GM21367 (cell line): ENCODE measurements around the gene FAM43B.

Experiments used
- ATAC-seq: cut with Tn5 transposase; IDR thresholded peaks from one replicate; pipeline ENCODE4 v1.9.1; 2021; ENCODE audit not compliant: unreplicated experiment

Gene FAM43B

DNA sequence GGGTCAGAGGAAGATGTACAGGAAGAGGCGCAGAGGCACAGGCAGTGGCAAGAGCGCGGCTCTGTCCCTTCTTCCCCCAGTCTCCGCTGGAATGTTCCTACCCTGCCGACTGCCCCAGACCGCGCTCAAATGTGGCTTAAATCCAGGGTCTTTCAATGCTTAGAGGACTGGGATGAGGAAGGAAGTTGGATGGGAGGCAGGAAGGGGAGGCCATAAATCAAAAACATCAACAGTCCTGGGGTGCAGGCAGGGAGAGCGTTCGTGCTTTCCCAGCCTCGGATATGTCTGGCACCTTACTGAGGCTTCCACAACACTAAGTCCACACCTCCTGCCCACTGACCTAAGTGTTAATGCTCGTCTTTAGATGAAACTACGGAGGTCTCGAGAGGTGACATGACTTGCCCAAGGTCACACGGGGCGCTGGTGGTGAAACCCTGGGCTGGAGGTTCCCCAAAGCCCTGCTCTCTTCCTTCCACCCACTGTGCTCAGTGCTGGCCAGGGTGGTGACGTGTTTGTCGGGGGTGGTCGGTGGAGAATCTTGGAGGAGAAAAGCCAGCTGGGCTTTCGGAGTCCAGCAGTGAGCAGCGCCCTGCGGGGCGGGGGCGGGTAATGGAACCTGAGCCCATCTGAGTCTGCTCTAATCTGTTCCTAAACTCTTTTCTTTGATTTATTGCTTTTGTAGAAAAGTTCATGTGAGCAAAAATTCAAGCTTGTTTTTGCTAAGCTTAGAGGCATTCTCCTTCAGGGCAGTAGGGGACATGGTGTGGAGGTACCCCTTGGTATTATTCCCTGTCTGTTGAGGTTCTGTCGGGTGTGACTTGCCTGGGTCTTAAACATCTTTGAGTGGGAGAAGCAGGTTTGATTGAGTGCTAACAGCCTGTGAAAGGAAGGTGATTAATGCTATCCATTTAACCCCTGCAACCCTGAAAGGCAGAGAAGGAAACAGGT, 37.2 kb downstream of the FAM43B start:
- no peak for ATAC-seq

DNA sequence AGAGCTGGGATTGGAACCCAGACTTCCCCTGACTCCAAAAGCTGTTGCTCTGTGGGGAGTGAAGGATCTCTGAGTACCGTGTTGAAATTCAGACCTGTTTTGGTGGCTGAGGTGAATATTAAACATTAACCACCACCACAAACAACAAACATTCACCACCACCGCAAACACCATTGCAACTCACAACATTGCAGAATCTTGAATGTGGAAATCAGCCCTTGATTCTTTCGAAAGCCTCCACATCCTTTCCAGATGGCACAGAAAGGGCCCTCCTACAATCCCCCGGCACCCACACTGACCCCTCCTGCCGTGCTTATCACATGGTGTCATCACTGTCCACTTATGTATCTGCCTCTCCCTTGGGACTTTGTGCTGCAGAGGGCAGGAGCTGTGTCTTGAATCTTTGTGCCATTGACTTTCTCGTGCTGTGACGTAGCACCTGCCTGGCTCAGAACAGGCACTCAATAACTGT, 38.0 kb downstream of the FAM43B start:
- ATAC-seq = no peak

DNA sequence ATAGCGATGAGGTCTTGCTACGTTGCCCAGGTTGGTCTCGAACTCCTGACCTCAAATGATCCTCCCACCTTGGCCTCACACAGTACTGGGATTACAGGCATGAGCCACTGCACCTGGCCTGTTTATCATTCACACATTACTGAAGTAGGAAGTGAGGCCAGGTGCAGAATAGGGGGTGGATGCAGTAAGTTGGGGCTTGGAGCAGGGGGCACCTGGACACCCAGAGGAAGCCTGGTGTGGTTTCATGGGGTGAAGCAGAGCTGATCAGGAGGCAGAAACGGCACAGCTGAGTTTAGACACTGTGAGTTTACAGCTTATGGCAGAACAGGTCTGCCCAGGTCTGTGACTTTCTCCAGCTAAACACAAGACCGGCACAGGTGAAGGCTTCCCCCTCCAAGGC, 41.4 kb downstream of the FAM43B start:
- no peak for ATAC-seq

DNA sequence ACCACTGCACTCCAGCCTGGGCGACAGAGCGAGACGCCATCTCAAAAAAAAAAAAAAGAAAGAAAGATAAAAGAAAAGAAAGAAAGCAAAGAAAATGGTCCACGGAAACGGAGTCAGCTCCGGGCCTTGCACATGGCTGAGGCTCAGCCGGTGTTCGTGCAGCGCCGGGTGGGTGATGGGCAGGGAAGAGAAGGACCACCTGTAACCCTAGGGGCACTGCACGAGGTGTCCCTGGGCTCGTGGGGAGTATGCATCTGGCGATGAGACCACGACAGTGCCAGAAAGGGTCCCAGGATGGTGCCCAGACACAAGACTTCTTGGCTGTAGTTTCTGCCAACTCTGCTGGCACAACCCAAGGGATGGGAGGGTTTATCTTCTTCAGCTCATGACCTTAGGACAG, 42.4 kb downstream of the FAM43B start:
- ATAC-seq = no peak

DNA sequence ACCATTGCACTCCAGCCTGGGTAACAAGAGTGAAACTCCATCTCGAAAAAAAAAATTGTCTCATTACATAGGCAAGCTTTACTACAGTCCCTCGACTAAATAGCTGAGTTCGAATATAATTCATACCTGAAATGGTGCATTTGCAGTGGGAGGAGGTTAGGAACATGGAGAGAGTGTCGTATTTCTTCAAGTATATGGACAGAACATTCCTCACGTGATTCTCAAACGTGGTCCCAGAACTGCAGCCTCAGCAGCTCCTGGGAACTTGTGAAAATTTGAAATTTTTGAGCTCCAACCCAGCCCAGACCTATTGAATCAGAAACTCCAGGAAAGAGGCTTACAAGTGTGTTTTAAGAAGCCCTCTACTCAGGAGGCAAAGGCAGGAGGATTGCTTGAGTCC, 43.7 kb downstream of the FAM43B start:
- ATAC-seq = no peak

DNA sequence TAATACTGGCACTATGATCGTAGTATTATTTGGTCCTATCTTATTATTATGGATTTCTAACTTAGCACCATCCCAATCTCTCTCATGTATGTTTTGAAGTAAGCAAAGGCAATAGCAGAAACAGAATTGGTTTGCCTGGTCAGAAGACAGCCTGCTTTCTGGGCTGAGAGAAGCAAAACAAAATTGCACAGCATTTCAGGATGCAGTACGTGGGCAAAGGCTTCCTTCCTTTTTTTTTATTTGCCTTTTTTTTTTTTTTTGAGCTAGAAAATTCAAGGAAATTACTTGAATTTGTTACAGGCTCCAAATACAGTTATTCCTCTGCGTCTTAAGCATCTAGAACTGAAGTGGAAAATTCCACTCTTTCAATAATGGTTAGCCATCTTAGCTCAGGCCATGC, 45.3 kb downstream of the FAM43B start:
- ATAC-seq = no peak

DNA sequence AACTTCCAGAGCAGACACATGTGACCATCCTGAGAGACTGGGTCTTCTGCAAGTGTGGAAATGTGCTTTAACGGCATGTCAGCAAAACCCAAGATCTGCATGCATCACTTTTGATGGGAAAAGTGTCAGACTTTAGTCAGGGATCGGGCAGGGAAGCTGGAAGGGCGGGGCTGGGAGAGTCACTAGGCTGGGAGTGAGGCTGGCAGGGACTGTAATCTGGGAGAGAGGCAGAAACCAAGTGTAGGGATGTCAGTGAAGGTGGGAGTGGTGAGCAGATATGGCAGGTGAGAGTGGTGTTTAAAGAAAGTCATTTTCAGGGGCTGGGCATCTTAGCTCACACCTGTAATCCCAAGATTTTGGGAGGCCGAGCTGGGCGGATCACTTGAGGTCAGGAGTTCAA, 47.8 kb downstream of the FAM43B start:
- ATAC-seq = no peak

DNA sequence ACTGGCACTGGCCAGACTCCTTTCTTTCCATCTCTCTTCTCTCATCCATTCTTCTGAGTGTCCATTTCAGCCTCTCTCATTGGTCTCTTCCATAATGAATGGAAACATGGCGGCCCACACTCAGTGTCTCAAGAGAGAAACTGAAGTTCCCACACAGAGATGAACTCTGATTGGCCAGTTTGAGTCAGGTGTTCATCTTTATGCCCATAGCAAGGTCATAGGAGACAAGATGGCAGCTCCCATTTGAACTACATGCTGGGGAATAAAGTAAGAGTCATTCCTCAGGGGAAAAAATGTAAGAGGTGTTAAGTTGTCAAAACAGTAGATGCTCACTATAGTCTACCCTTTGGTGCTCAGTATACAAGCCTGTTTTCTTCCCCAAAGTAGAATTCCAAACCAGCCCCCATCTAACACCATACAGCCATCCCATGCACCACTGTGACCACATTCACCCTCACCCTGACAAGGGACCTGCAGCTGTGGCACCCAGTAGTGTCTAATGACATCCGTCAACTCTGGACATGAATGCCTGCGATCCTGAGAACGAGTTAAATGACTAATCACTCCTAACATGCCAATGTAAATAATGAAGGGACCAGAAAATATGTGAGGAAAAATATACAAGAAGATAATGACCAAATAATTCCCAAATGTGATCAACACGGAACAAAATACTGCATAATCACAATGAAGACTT, 48.9 kb downstream of the FAM43B start:
- no peak for ATAC-seq

DNA sequence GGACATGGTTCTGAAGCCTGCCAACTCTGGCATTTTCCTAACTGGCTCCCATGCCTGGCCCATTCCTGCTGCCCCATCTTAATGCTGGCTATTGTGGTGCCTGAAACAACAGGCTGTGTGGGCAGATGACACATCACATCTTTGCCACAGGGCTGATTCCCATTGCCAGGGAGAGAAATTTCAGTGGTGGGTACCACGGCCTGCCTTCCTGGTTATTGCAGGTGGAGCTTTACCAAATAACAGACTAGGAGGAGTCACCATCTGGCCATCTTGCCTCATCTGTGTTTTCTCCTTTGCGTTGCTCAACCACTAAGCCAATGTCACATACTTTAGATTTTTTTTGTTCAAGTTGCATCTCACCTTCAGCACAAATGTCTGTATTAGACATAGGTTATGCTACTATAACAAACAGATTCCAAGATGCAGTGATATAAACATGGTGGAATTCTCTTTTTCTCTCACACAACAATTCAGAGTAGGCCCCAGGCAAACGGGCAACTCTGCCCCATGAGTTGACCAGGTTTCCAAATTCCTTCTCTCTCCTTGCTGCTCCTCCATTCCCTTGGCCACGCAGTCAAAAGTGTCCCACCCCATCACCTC, 50.6 kb downstream of the FAM43B start:
- no peak for ATAC-seq

DNA sequence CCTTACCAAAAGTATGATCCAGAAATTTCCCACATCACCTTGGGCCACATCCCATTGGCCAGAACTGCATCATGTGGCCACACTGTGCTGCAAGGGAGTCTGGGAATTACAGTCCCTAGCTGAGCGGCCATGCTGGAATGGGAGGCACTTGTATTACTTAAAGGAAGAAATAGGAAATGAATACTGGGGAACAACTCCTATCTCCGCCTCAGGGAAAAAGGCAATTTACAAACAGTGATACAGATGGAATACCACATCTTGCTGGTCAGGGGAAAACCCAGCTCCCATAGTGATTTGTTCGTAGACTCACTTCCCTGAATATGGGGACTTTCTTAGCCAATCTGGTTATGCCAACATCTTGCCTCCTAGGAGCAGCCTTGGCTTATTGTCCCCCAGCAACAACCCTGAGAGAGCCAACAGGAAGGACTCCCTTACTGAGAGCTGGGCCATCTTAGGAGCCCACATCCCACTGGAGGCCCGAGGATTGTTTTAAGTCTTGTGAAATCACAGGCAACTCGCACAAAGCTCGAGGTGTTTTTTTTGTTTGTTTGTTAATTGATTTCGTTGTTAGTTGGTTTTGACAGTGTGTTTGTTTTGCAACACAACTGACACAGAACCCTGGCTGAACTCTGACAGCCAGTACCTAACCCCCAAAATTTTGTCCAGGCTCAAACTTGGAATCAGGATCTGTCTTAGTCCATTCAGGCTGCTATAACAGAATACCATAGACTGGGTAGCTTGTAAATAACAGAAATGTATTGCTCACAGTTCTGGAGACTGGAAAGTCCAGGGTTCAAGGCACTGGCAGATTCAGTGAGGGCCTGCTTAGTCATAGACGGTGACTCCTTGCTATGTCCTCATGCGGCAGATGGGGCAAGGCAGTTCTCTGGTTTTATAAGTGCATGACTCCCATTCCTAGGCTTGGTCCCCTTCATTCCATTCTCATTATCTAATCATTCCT, 51.4 kb downstream of the FAM43B start:
- no peak for ATAC-seq
